Measurements from ENCODE around the gene MED16.
"Not testable (repeated sequence)": the region's sequence is repeated elsewhere in the genome, so short reads cannot be mapped to it uniquely, and the experiment has no call there.

MED16 gene

GRCh38 chr19:891421-892200, 1.4 kb downstream of the MED16 start:
- not testable (repeated sequence) for DNase-seq

GRCh38 chr19:890831-891230, 2.2 kb downstream of the MED16 start:
- DNase-seq = no peak

- no peak for DNase-seq
These were observed 3.2 kb downstream of the MED16 start for GRCh38 chr19:889662-890295.

- no peak for DNase-seq
These were observed 4.2 kb downstream of the MED16 start for GRCh38 chr19:888581-889385.

- DNase-seq = peak in 1 of 51 donors; percentile 38
These were observed 5.4 kb downstream of the MED16 start for GRCh38 chr19:887599-887998.

- peak in 4 of 51 donors; percentile 3 to 21 (median 14) for DNase-seq
These were observed 5.9 kb downstream of the MED16 start for GRCh38 chr19:887072-887471.

- DNase-seq = no peak
These were observed 7.3 kb downstream of the MED16 start for GRCh38 chr19:885536-886224.

- no peak for DNase-seq
These were observed 8.4 kb downstream of the MED16 start for GRCh38 chr19:884420-885211.

- DNase-seq = no peak
These were observed 9.3 kb downstream of the MED16 start for GRCh38 chr19:883661-884211.

GRCh38 chr19:882871-883497, 10.0 kb downstream of the MED16 start:
- DNase-seq = no peak

- DNase-seq = no peak
These were observed 11.5 kb downstream of the MED16 start for GRCh38 chr19:881385-882071.

- DNase-seq = no peak
These were observed 13.1 kb downstream of the MED16 start for GRCh38 chr19:879711-880438.

GRCh38 chr19:878751-879561, 14.0 kb downstream of the MED16 start:
- DNase-seq = peak in 6 of 51 donors; percentile 18 to 44 (median 26)

GRCh38 chr19:877992-878660, 14.9 kb downstream of the MED16 start:
- DNase-seq = not testable (repeated sequence)

- DNase-seq = no peak
These were observed 16.1 kb downstream of the MED16 start for GRCh38 chr19:876780-877314.

GRCh38 chr19:876089-876488, 16.9 kb downstream of the MED16 start:
- DNase-seq = peak in 2 of 51 donors; percentile 9 to 14
